SK-N-SH (cell line): ENCODE results near the gene HPCAL4. TPM values are rescaled to one million over a fixed set of nuclear protein-coding genes. Genes with fewer than 3 reads are reported as not detected.

ENCODE experiments used
- CTCF ChIA-PET: fragments of 300-600, 350-600 bp; formaldehyde crosslinking; extraction: SDS; loops from one replicate; lab custom pipeline; 2021; lab: Yijun Ruan, JAX
- POLR2A ChIA-PET: fragments of 350-600 bp; sonication (Branson Sonifier 250); formaldehyde crosslinking; extraction: SDS; loops from one replicate; lab custom pipeline; 2020; ENCODE audit warnings: antibody characterized with exemption, inconsistent platforms; lab: Yijun Ruan, JAX
- DNase-seq: peaks from one replicate; pipeline ENCODE4 v3.0.0; 2012
- H2AFZ ChIP-seq: fragments of 200-600 bp; sonication (generic); 2 replicates; pipeline ENCODE4 v1.8.1; 2016; ENCODE audit warnings: antibody characterized with exemption, mild to moderate bottlenecking, low read depth
- H3F3A ChIP-seq: fragments of 200-600 bp; sonication (generic); replicated peaks from 2 replicates; pipeline ENCODE3; 2016; ENCODE audit warnings: antibody characterized with exemption, mild to moderate bottlenecking; ENCODE audit not compliant: insufficient read depth
- H3K27ac ChIP-seq, 2 experiments: fragments of 200-500 bp in 1 of 2; fragments of 200-600 bp in 1 of 2; sonication (Bioruptor generic) in 1 of 2; sonication (generic), shearing (Covaris generic) in 1 of 2; 2 replicates each; pipeline versions ENCODE4 v1.5.1 to v1.6.1; 2014 to 2016; ENCODE audit warnings: low read depth in 2 of 2, inconsistent platforms in 1 of 2, low read length in 1 of 2, mild to moderate bottlenecking in 1 of 2, mixed read lengths in 1 of 2
- H3K27me3 ChIP-seq: fragments of 200-600 bp; sonication (generic), shearing (Covaris generic); 2 replicates; pipeline ENCODE4 v1.6.1; 2016; ENCODE audit warnings: mixed run types; ENCODE audit not compliant: insufficient read depth
- H3K36me3 ChIP-seq, 2 experiments: fragments of 200-500 bp in 1 of 2; fragments of 200-600 bp in 1 of 2; sonication (Bioruptor generic) in 1 of 2; sonication (generic) in 1 of 2; replicated peaks in 1 of 2; 2 replicates each; pipeline versions ENCODE3 to v1.5.1; 2014 to 2016; ENCODE audit warnings: low read length in 1 of 2, mild to moderate bottlenecking in 1 of 2; ENCODE audit not compliant: insufficient read depth in 2 of 2, control insufficient read depth in 1 of 2
- H3K4me1 ChIP-seq, 2 experiments: fragments of 200-500 bp in 1 of 2; fragments of 200-600 bp in 1 of 2; sonication (Bioruptor generic) in 1 of 2; sonication (generic), shearing (Covaris generic) in 1 of 2; 2 replicates each; pipeline versions ENCODE4 v1.5.1 to v1.6.1; 2014 to 2016; ENCODE audit warnings: low read depth in 1 of 2, low read length in 1 of 2, mixed run types in 1 of 2; ENCODE audit not compliant: insufficient read depth in 2 of 2, control insufficient read depth in 1 of 2
- H3K4me2 ChIP-seq: fragments of 200-600 bp; sonication (generic), shearing (Covaris generic); 2 replicates; pipeline ENCODE4 v1.6.1; 2017; ENCODE audit warnings: mixed run types
- H3K4me3 ChIP-seq, 2 experiments: fragments of 200-500 bp in 1 of 2; fragments of 200-600 bp in 1 of 2; sonication (Bioruptor generic) in 1 of 2; sonication (generic), shearing (Covaris generic) in 1 of 2; 2 replicates each; pipeline versions ENCODE4 v1.5.1 to v1.8.1; 2014 to 2016; ENCODE audit warnings: low read depth in 2 of 2, inconsistent platforms in 1 of 2, low read length in 1 of 2, mild to moderate bottlenecking in 1 of 2, mixed read lengths in 1 of 2, moderate library complexity in 1 of 2
- H3K79me2 ChIP-seq: fragments of 200-600 bp; sonication (generic); 2 replicates; pipeline ENCODE4 v1.8.1; 2017; ENCODE audit warnings: mild to moderate bottlenecking; ENCODE audit not compliant: insufficient read depth
- H3K9ac ChIP-seq: fragments of 200-600 bp; sonication (generic); 2 replicates; pipeline ENCODE4 v1.6.1; 2017; ENCODE audit warnings: mixed run types
- H3K9me2 ChIP-seq: fragments of 200-600 bp; sonication (generic); 2 replicates; pipeline ENCODE4 v1.6.1; 2017; ENCODE audit warnings: mixed run types
- H3K9me3 ChIP-seq: fragments of 200-600 bp; sonication (generic); 2 replicates; pipeline ENCODE4 v1.6.1; 2017; ENCODE audit warnings: mixed run types, mild to moderate bottlenecking, moderate library complexity
- H4K20me1 ChIP-seq: fragments of 200-600 bp; sonication (generic); 2 replicates; pipeline ENCODE4 v1.6.1; 2017; ENCODE audit warnings: mild to moderate bottlenecking, mixed run types; ENCODE audit not compliant: insufficient read depth
- ELF1 ChIP-seq: IDR thresholded peaks from 2 replicates; pipeline ENCODE4 v1.4.0; 2012
- EZH2phosphoT487 ChIP-seq: fragments of 200-600 bp; sonication (generic); IDR thresholded peaks from 2 replicates; pipeline ENCODE4 v1.6.1; 2017; ENCODE audit warnings: low read depth, mixed run types, mild to moderate bottlenecking, antibody characterized with exemption, moderate library complexity, borderline replicate concordance
- FOXM1 ChIP-seq: IDR thresholded peaks from 2 replicates; pipeline ENCODE4 v1.4.0; 2012; ENCODE audit warnings: low read depth, mild to moderate bottlenecking
- GABPA ChIP-seq: IDR thresholded peaks from 2 replicates; pipeline ENCODE4 v1.4.0; 2012; ENCODE audit warnings: low read depth, mild to moderate bottlenecking
- GATA2 ChIP-seq: sonication (generic); formaldehyde crosslinking; IDR thresholded peaks from 2 replicates; pipeline ENCODE4 v1.5.0; 2020; ENCODE audit warnings: mild to moderate bottlenecking, missing genetic modification reagents
- IRF3 ChIP-seq: fragments of 150-350 bp; IDR thresholded peaks from 2 replicates; pipeline ENCODE4 v1.6.1; 2016; ENCODE audit warnings: mild to moderate bottlenecking, low read depth, low read length
- JUND ChIP-seq: IDR thresholded peaks from 2 replicates; pipeline ENCODE4 v1.4.0; 2012
- MEF2A ChIP-seq: IDR thresholded peaks from 2 replicates; pipeline ENCODE4 v1.4.0; 2012; ENCODE audit warnings: low read depth, borderline replicate concordance
- NFIC ChIP-seq: IDR thresholded peaks from 2 replicates; pipeline ENCODE4 v1.4.0; 2012; ENCODE audit warnings: borderline replicate concordance
- NRF1 ChIP-seq: IDR thresholded peaks from 2 replicates; pipeline ENCODE4 v1.6.1; 2012; ENCODE audit warnings: low read depth, mild to moderate bottlenecking, low read length
- PBX3 ChIP-seq: IDR thresholded peaks from 2 replicates; pipeline ENCODE4; 2012
- POLR2AphosphoS5 ChIP-seq: IDR thresholded peaks from 2 replicates; pipeline ENCODE4 v1.6.1; 2012; ENCODE audit warnings: low read depth, low read length
- RAD21 ChIP-seq: IDR thresholded peaks from 2 replicates; pipeline ENCODE4 v1.6.1; 2012; ENCODE audit warnings: mild to moderate bottlenecking, low read length
- RCOR1 ChIP-seq: fragments of 150-350 bp; IDR thresholded peaks from 2 replicates; pipeline ENCODE4 v1.6.1; 2017; ENCODE audit warnings: antibody characterized with exemption, low read length
- RFX5 ChIP-seq: IDR thresholded peaks from 2 replicates; pipeline ENCODE4 v1.6.1; 2012; ENCODE audit warnings: mild to moderate bottlenecking, improper control_type of control experiment, low read length
- RXRA ChIP-seq: IDR thresholded peaks from 2 replicates; pipeline ENCODE4 v1.4.0; 2012; ENCODE audit warnings: low read depth, mild to moderate bottlenecking, borderline replicate concordance
- SMC3 ChIP-seq: IDR thresholded peaks from 2 replicates; pipeline ENCODE4 v1.6.1; 2012; ENCODE audit warnings: low read depth, low read length, improper control_type of control experiment
- TAF1 ChIP-seq: IDR thresholded peaks from 2 replicates; pipeline ENCODE4 v1.6.1; 2012; ENCODE audit warnings: low read depth, mild to moderate bottlenecking, low read length, moderate library complexity, borderline replicate concordance
- TCF12 ChIP-seq: IDR thresholded peaks from 2 replicates; pipeline ENCODE4 v1.4.0; 2012
- TEAD4 ChIP-seq: IDR thresholded peaks from 2 replicates; pipeline ENCODE4 v1.4.0; 2012; ENCODE audit warnings: mild to moderate bottlenecking, borderline replicate concordance; ENCODE audit not compliant: insufficient read depth
- USF2 ChIP-seq: fragments of 150-350 bp; IDR thresholded peaks from 2 replicates; pipeline ENCODE4 v1.6.1; 2017; ENCODE audit warnings: antibody characterized with exemption, low read length, low read depth, borderline replicate concordance
- YY1 ChIP-seq: IDR thresholded peaks from 2 replicates; pipeline ENCODE4 v1.4.0; 2012; ENCODE audit warnings: low read depth, mild to moderate bottlenecking
- ZBTB33 ChIP-seq: IDR thresholded peaks from 2 replicates; pipeline ENCODE4 v1.4.0; 2012; ENCODE audit warnings: low read depth, borderline replicate concordance
- WGBS: methylation state at CpG from one replicate; pipeline ENCODE4 v1.1.6; 2017; ENCODE audit warnings: low lambda C conversion rate; 5-methylcytosine and 5-hydroxymethylcytosine counted together
- polyA plus RNA-seq, 3 experiments: library from polyadenylated mRNA; depleted of rRNA; stranded (reverse); fragments of >200 nt; gene quantifications; 2 replicates each; pipeline ENCODE4 v1.2.3, GENCODE V29; 2012

Gene HPCAL4
- polyA plus RNA-seq, 1 of the 3 experiments (the other 2 are of a cell fraction), result 0.15 TPM

- H3K9ac ChIP-seq, result no peak overlapping the region
- no peak overlapping the region for H3K27ac ChIP-seq
- peaks cover 0 to 6% of the 10 kb centered on the region in 2 experiments; a peak in 1 of 4 replicates for H3K4me1 ChIP-seq
- no peak overlapping the region for H2AFZ ChIP-seq
- H3K4me2 ChIP-seq, result no peak overlapping the region
- H3K4me3 ChIP-seq, result no peak overlapping the region
- H3K9me2 ChIP-seq, result no peaks in the 10 kb centered on the region
- WGBS, result 65% methylated on average over 4 of the region's 4 CpGs
- no peak for DNase-seq
- peaks cover 11% of the 10 kb centered on the region; the same call in 1 of the 2 replicates for H3K27me3 ChIP-seq
- no peaks in the 10 kb centered on the region for H3K79me2 ChIP-seq
- CTCF ChIA-PET, result interaction anchor here (0.8 to 10.1 kb wide), 4 partner anchors 15 to 24 kb away, joined by 3 to 71 read pairs (median 4); no protein-coding TSS in a partner anchor
- H3K9me3 ChIP-seq, result no peaks in the 10 kb centered on the region
- H4K20me1 ChIP-seq, result no peaks in the 10 kb centered on the region
- H3F3A ChIP-seq, result no peaks in the 10 kb centered on the region
- POLR2A ChIA-PET, result no interaction called here
- no peaks in the 10 kb centered on the region for H3K36me3 ChIP-seq
- TF ChIP-seq RFX5 (no peak), RCOR1 (no peak), SMC3 (no peak), TCF12 (no peak), GABPA (no peak), MEF2A (no peak), RXRA (no peak), IRF3 (no peak), PBX3 (no peak), FOXM1 (no peak), GATA2 (CRISPR knock-in tag) (no peak), TAF1 (no peak)
Measured at GRCh38 chr1:39677645-39678044, 13.6 kb downstream of the HPCAL4 start.

- no peak overlapping the region for H3K4me2 ChIP-seq
- no peak overlapping the region for H3K9ac ChIP-seq
- H3K27ac ChIP-seq, result no peak overlapping the region
- H4K20me1 ChIP-seq, result no peaks in the 10 kb centered on the region
- TF ChIP-seq ELF1 (no peak), FOXM1 (no peak), EZH2phosphoT487 (no peak), RAD21 (no peak), YY1 (no peak), ZBTB33 (no peak), NFIC (no peak), POLR2AphosphoS5 (no peak), NRF1 (no peak), TEAD4 (no peak), IRF3 (no peak), MEF2A (no peak), GABPA (no peak), JUND (no peak), USF2 (no peak)
- POLR2A ChIA-PET, result no interaction called here
- H3F3A ChIP-seq, result no peaks in the 10 kb centered on the region
- no peaks in the 10 kb centered on the region for H3K79me2 ChIP-seq
- DNase-seq, result no peak
- H3K36me3 ChIP-seq, result no peaks in the 10 kb centered on the region
- H2AFZ ChIP-seq, result no peak overlapping the region
- CTCF ChIA-PET, result interaction anchor here (1.0 to 10.1 kb wide), 4 partner anchors 15 to 24 kb away, joined by 3 to 71 read pairs (median 4); no protein-coding TSS in a partner anchor
- H3K9me2 ChIP-seq, result no peaks in the 10 kb centered on the region
- H3K4me1 ChIP-seq, result peaks cover 0 to 11% of the 10 kb centered on the region in 2 experiments; a peak in 1 of 4 replicates
- no peaks in the 10 kb centered on the region for H3K9me3 ChIP-seq
- H3K27me3 ChIP-seq, result peaks cover 7% of the 10 kb centered on the region; the same call in 1 of the 2 replicates
- no peak overlapping the region for H3K4me3 ChIP-seq
- 75% methylated on average over 5 of the region's 6 CpGs for WGBS
Measured at GRCh38 chr1:39676948-39677548, 14.2 kb downstream of the HPCAL4 start.
